HG02943 (cell line): ENCODE results near the gene MGP.

Source experiments
- ATAC-seq: cut with Tn5 transposase; IDR thresholded peaks from one replicate; pipeline ENCODE4 v1.9.1; 2021; ENCODE audit warnings: mild to moderate bottlenecking, low read depth, moderate library complexity; ENCODE audit not compliant: unreplicated experiment

Gene MGP

DNA sequence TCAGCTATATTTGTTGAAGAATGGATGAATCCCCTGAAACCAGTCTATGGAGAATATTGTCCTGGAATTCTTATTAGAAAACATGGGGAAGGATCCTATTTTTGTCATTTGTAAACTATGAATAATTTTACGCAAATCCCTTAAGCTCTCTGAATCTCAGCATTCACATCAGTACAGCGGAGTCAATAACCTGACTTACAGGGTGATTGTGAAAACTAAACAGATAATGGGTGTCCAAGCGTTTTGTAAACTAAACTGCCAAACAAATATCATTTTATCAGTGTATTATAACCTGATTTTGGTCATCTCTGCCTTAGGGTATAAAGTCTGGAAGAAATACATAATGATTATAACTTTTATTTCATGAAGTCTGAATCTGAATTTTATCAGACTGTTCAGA lies 52.3 kb downstream of the MGP start:
- no peak for ATAC-seq
